ENCODE results near the gene TXNIP. TPM values are rescaled to one million over a fixed set of nuclear protein-coding genes. Genes with fewer than 3 reads are reported as not detected.

The TXNIP gene
- total and polyA plus RNA-seq, 2 of the 4 experiments (the other 2 are of a cell fraction): 36.4 to 77.2 TPM

GRCh38 chr1:145952903-145953302, 43.5 kb downstream of the TXNIP start:
- Histone ChIP-seq H4K20me1 (ENCODE audit: insufficient read depth, low read length) (peaks cover 24% of the 10 kb centered on the region; the same call in 1 of the 2 replicates), H3K4ac (ENCODE audit: low read depth, low read length) (no peak overlapping the region), H3K9me3 (ENCODE audit: control insufficient read depth, insufficient read depth, low read length) (no peaks in the 10 kb centered on the region), H2BK20ac (ENCODE audit: low read depth, low read length) (no peak overlapping the region), H3K4me3 (ENCODE audit: insufficient read depth, low read depth, low read length) (no peak overlapping the region), H2AFZ (replicated peaks; ENCODE audit: low read length, poor library complexity) (no peak overlapping the region), H3K36me3 (ENCODE audit: control insufficient read depth, insufficient read depth, low read length) (peaks cover 11% of the 10 kb centered on the region), H3K18ac (ENCODE audit: low read depth, low read length) (no peak overlapping the region), H2AK5ac (ENCODE audit: low read depth, low read length) (no peak overlapping the region), H2AK9ac (replicated peaks; ENCODE audit: low read depth, low read length, poor library complexity) (no peak overlapping the region), H4K8ac (ENCODE audit: low read depth in 2 of 2, low read length in 2 of 2) (no peak overlapping the region), H3K9me1 (ENCODE audit: insufficient read depth, low read length) (peaks cover 18% of the 10 kb centered on the region), H3K56ac (ENCODE audit: extremely low read depth, insufficient read depth, low read length) (no peak overlapping the region), H3K4me1 (ENCODE audit: control insufficient read depth, insufficient read depth, low read length) (peaks cover 2% of the 10 kb centered on the region; the same call in 1 of the 2 replicates), H3K14ac (replicated peaks; ENCODE audit: low read depth, low read length) (no peak overlapping the region), H4K5ac (ENCODE audit: low read depth, low read length) (no peak overlapping the region), H3K9ac (ENCODE audit: low read depth, low read length) (no peak overlapping the region), H3K27me3 (ENCODE audit: control insufficient read depth, insufficient read depth, low read length) (no peaks in the 10 kb centered on the region), H3K4me2 (ENCODE audit: low read depth, low read length) (no peak overlapping the region), H2BK15ac (ENCODE audit: low read depth, low read length) (no peak overlapping the region), H3K23ac (ENCODE audit: low read depth, low read length) (no peak overlapping the region), H3K79me1 (ENCODE audit: low read depth in 1 of 2, low read length in 2 of 2) (peaks cover 36 to 80% of the 10 kb centered on the region in 2 experiments), H3K27ac (ENCODE audit: insufficient read depth, low read length) (no peak overlapping the region), H4K91ac (ENCODE audit: insufficient read depth, low read depth, low read length) (no peak overlapping the region), H2BK5ac (ENCODE audit: low read depth, low read length, poor library complexity, severe bottlenecking) (no peak overlapping the region), H2BK120ac (ENCODE audit: low read depth, low read length) (no peak overlapping the region)
- no TSS peak for BruUV-seq (replicated peaks)
- no peak for DNase-seq
- TF ChIP-seq RFX5 (IDR thresholded peaks at IDR 0.05; ENCODE audit: low read depth, low read length) (no peak), RAD21 (IDR thresholded peaks at IDR 0.05; ENCODE audit: low read length) (no peak), CHD1 (IDR thresholded peaks at IDR 0.05; ENCODE audit: low read depth, low read length) (no peak), MAZ (IDR thresholded peaks at IDR 0.05; ENCODE audit: borderline replicate concordance, low read depth, low read length) (no peak), BHLHE40 (IDR thresholded peaks at IDR 0.05; ENCODE audit: low read depth, low read length) (no peak), NFE2L2 (IDR thresholded peaks at IDR 0.05; ENCODE audit: low read depth, low read length) (no peak), FOS (IDR thresholded peaks at IDR 0.05; ENCODE audit: low read depth, low read length) (no peak)
- TF ChIP-seq, protein P1, sequence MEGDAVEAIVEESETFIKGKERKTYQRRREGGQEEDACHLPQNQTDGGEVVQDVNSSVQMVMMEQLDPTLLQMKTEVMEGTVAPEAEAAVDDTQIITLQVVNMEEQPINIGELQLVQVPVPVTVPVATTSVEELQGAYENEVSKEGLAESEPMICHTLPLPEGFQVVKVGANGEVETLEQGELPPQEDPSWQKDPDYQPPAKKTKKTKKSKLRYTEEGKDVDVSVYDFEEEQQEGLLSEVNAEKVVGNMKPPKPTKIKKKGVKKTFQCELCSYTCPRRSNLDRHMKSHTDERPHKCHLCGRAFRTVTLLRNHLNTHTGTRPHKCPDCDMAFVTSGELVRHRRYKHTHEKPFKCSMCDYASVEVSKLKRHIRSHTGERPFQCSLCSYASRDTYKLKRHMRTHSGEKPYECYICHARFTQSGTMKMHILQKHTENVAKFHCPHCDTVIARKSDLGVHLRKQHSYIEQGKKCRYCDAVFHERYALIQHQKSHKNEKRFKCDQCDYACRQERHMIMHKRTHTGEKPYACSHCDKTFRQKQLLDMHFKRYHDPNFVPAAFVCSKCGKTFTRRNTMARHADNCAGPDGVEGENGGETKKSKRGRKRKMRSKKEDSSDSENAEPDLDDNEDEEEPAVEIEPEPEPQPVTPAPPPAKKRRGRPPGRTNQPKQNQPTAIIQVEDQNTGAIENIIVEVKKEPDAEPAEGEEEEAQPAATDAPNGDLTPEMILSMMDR (conservative IDR thresholded peaks at IDR 0.05; ENCODE audit: low read depth, low read length): no peak
- intact Hi-C loops (cut with micrococcal nuclease): loop anchor here (10.0 kb wide), 1 partner anchor 58 kb away; no protein-coding TSS in a partner anchor
- dilution Hi-C loops (cut with HindIII; ENCODE audit: low sequenced_read_pairs, unreplicated experiment): no loop called here
- WGBS, 2 experiments (ENCODE audit: extremely low coverage in 2 of 2, insufficient read length in 1 of 2): no CpG with 5 or more reads among the region's 3 CpGs
- CTCF ChIA-PET: no interaction called here
- POLR2A ChIA-PET (ENCODE audit: unreplicated experiment): no interaction called here
- in situ Hi-C loops (cut with MboI; ENCODE audit: low sequenced_read_pairs): no loop called here
- no peak for ATAC-seq (ENCODE audit: low read depth)
